H9 (cell line): ENCODE data around the gene IL5RA. TPM values are rescaled to one million over a fixed set of nuclear protein-coding genes. Genes with fewer than 3 reads are reported as not detected.

ENCODE experiments used
- DNase-seq: peaks from one replicate; pipeline ENCODE4 v3.0.0-alpha.2; 2017
- H2AFZ ChIP-seq: one replicate; pipeline ENCODE4 v1.6.1; 2013; ENCODE audit warnings: mild to moderate bottlenecking, low read length, control low read depth, moderate library complexity
- H2AK5ac ChIP-seq: 2 replicates; pipeline ENCODE4 v1.6.1; 2013; ENCODE audit warnings: low read length, control low read depth, mixed read lengths; ENCODE audit not compliant: insufficient read length
- H2BK120ac ChIP-seq: one replicate; pipeline ENCODE4 v1.6.1; 2013; ENCODE audit warnings: low read depth, mild to moderate bottlenecking, low read length, control low read depth, inconsistent platforms; ENCODE audit not compliant: poor library complexity, severe bottlenecking
- H2BK12ac ChIP-seq: 2 replicates; pipeline ENCODE4 v1.6.1; 2013; ENCODE audit warnings: low read length, control low read depth, mixed read lengths, low read depth; ENCODE audit not compliant: insufficient read length
- H2BK15ac ChIP-seq: 2 replicates; pipeline ENCODE4 v1.6.1; 2013; ENCODE audit warnings: low read depth, low read length, control low read depth
- H2BK20ac ChIP-seq: one replicate; pipeline ENCODE4 v1.6.1; 2013; ENCODE audit warnings: low read depth, mild to moderate bottlenecking, low read length, control low read depth, inconsistent platforms; ENCODE audit not compliant: poor library complexity, severe bottlenecking
- H2BK5ac ChIP-seq: 2 replicates; pipeline ENCODE4 v1.6.1; 2013; ENCODE audit warnings: low read length, control low read depth, mixed read lengths; ENCODE audit not compliant: insufficient read length
- H3K14ac ChIP-seq: 2 replicates; pipeline ENCODE4 v1.6.1; 2013; ENCODE audit warnings: low read length, control low read depth; ENCODE audit not compliant: insufficient read depth
- H3K18ac ChIP-seq: 2 replicates; pipeline ENCODE4 v1.6.1; 2013; ENCODE audit warnings: low read depth, mild to moderate bottlenecking, mixed read lengths, low read length, control low read depth; ENCODE audit not compliant: insufficient read length
- H3K23ac ChIP-seq: 2 replicates; pipeline ENCODE4 v1.6.1; 2013; ENCODE audit warnings: low read length, control low read depth, mixed read lengths, low read depth; ENCODE audit not compliant: insufficient read length
- H3K23me2 ChIP-seq: 2 replicates; pipeline ENCODE4 v1.6.1; 2013; ENCODE audit warnings: low read depth, mild to moderate bottlenecking, mixed read lengths, low read length, control low read depth; ENCODE audit not compliant: insufficient read length, poor library complexity, severe bottlenecking
- H3K27ac ChIP-seq: 2 replicates; pipeline ENCODE4 v1.5.1; 2013; ENCODE audit warnings: low read length, control low read depth, mixed read lengths, low read depth; ENCODE audit not compliant: insufficient read length
- H3K27me3 ChIP-seq: 2 replicates; pipeline ENCODE4 v1.6.1; 2013; ENCODE audit warnings: low read length, control low read depth, inconsistent platforms; ENCODE audit not compliant: insufficient read depth
- H3K4ac ChIP-seq: 2 replicates; pipeline ENCODE4 v1.6.1; 2013; ENCODE audit warnings: low read depth, mild to moderate bottlenecking, control low read depth, inconsistent platforms, low read length, moderate library complexity
- H3K4me1 ChIP-seq: 2 replicates; pipeline ENCODE4 v1.6.1; 2013; ENCODE audit warnings: low read length, control low read depth, inconsistent platforms; ENCODE audit not compliant: insufficient read depth
- H3K4me2 ChIP-seq: 2 replicates; pipeline ENCODE4 v1.6.1; 2013; ENCODE audit warnings: low read length, control low read depth, mixed read lengths; ENCODE audit not compliant: insufficient read length, insufficient read depth
- H3K56ac ChIP-seq: 2 replicates; pipeline ENCODE4 v1.6.1; 2013; ENCODE audit warnings: low read depth, mild to moderate bottlenecking, mixed read lengths, low read length, control low read depth; ENCODE audit not compliant: insufficient read length
- H3K79me1 ChIP-seq: 2 replicates; pipeline ENCODE4 v1.6.1; 2013; ENCODE audit warnings: low read depth, mild to moderate bottlenecking, moderate library complexity, low read length, control low read depth, inconsistent platforms; ENCODE audit not compliant: insufficient read depth, poor library complexity, severe bottlenecking
- H3K79me2 ChIP-seq: 2 replicates; pipeline ENCODE4 v1.6.1; 2013; ENCODE audit warnings: low read length, control low read depth, inconsistent platforms; ENCODE audit not compliant: insufficient read depth
- H3K9ac ChIP-seq: 2 replicates; pipeline ENCODE4 v1.6.1; 2013; ENCODE audit warnings: low read length, control low read depth, mixed read lengths; ENCODE audit not compliant: insufficient read length; ENCODE audit errors: extremely low read depth
- H3K9me3 ChIP-seq: one replicate; pipeline ENCODE4 v1.6.1; 2013; ENCODE audit warnings: low read depth, low read length, inconsistent platforms; ENCODE audit not compliant: control insufficient read depth
- H3T11ph ChIP-seq: one replicate; pipeline ENCODE4 v1.6.1; 2013; ENCODE audit warnings: mild to moderate bottlenecking, low read length, control low read depth, inconsistent platforms
- H4K20me1 ChIP-seq: one replicate; pipeline ENCODE4 v1.6.1; 2013; ENCODE audit not compliant: control insufficient read depth, insufficient read length, insufficient read depth
- H4K5ac ChIP-seq: 2 replicates; pipeline ENCODE4 v1.6.1; 2013; ENCODE audit warnings: low read depth, mild to moderate bottlenecking, mixed read lengths, low read length, control low read depth; ENCODE audit not compliant: insufficient read length
- H4K8ac ChIP-seq: replicated peaks from 2 replicates; pipeline ENCODE4 v1.6.1; 2013; ENCODE audit warnings: low read length, control low read depth, mixed read lengths, low read depth; ENCODE audit not compliant: insufficient read length
- H4K91ac ChIP-seq: 2 replicates; pipeline ENCODE4 v1.6.1; 2013; ENCODE audit warnings: low read depth, mild to moderate bottlenecking, moderate library complexity, mixed read lengths, low read length, control low read depth; ENCODE audit not compliant: insufficient read length
- H3K27ac Mint-ChIP-seq, 3 experiments: 2 replicates in 2 of 3; 3 replicates in 1 of 3; pipeline ENCODE4 v1.8.0; 2020 to 2021; ENCODE audit warnings: mixed read lengths in 3 of 3, mild to moderate bottlenecking in 1 of 3, moderate library complexity in 1 of 3
- H3K27me3 Mint-ChIP-seq: 2 replicates; pipeline ENCODE4 v1.8.0; 2021; ENCODE audit warnings: low read depth, mild to moderate bottlenecking, moderate library complexity, mixed read lengths
- H3K36me3 Mint-ChIP-seq, 3 experiments: 2 replicates in 2 of 3; 3 replicates in 1 of 3; pipeline ENCODE4 v1.8.0; 2020 to 2021; ENCODE audit warnings: low read depth in 3 of 3, mixed read lengths in 3 of 3; ENCODE audit not compliant: insufficient read depth in 1 of 3
- H3K4me1 Mint-ChIP-seq, 2 experiments: 2 replicates each; pipeline ENCODE4 v1.8.0; 2020; ENCODE audit warnings: mixed read lengths in 2 of 2
- H3K4me3 Mint-ChIP-seq, 2 experiments: 2 replicates in 1 of 2; 3 replicates in 1 of 2; pipeline ENCODE4 v1.8.0; 2020 to 2021; ENCODE audit warnings: mild to moderate bottlenecking in 2 of 2, mixed read lengths in 2 of 2, moderate library complexity in 1 of 2
- H3K9me3 Mint-ChIP-seq, 2 experiments: 2 replicates in 1 of 2; 3 replicates in 1 of 2; pipeline ENCODE4 v1.8.0; 2020; ENCODE audit warnings: mild to moderate bottlenecking in 2 of 2, mixed read lengths in 2 of 2, moderate library complexity in 1 of 2
- CTCF ChIP-seq: fragments of 200-600 bp; sonication (generic); conservative IDR thresholded peaks from 3 replicates; pipeline ENCODE4 v1.8.0; 2021; ENCODE audit warnings: antibody characterized with exemption, mild to moderate bottlenecking
- WGBS: extraction: QIAGEN DNeasy Blood & Tissue Kit; methylation state at CpG from one replicate; pipeline ENCODE4 v1.1.7; 2013; ENCODE audit warnings: missing lambda C conversion rate, low lambda C conversion rate, mixed read lengths; ENCODE audit not compliant: insufficient read length; ENCODE audit errors: extremely low coverage; 5-methylcytosine and 5-hydroxymethylcytosine counted together
- total RNA-seq: library from RNA; stranded (reverse); gene quantifications from 2 replicates; pipeline ENCODE4 v1.2.1, GENCODE V29; 2021

The IL5RA gene
- total RNA-seq, 1 experiment from 2014 or later, result not detected

GRCh38 chr3:3087716-3088465 is 22.3 kb downstream of the IL5RA start:
- Histone ChIP-seq H3K4me1 (no peaks in the 10 kb centered on the region), H3K9ac (no peak overlapping the region), H3K23ac (no peak overlapping the region), H3K14ac (no peak overlapping the region), H2BK15ac (no peak overlapping the region), H2AK5ac (no peak overlapping the region), H3K27ac (no peak overlapping the region), H2BK120ac (no peak overlapping the region), H3K4ac (no peak overlapping the region), H3T11ph (no peak overlapping the region), H3K4me2 (no peak overlapping the region), H3K56ac (no peak overlapping the region), H3K9me3 (no peaks in the 10 kb centered on the region), H3K18ac (no peak overlapping the region), H2BK5ac (no peak overlapping the region), H4K91ac (no peak overlapping the region), H3K79me1 (no peaks in the 10 kb centered on the region), H3K79me2 (no peaks in the 10 kb centered on the region), H4K5ac (no peak overlapping the region), H2AFZ (no peak overlapping the region), H2BK12ac (no peak overlapping the region), H4K20me1 (no peaks in the 10 kb centered on the region), H3K23me2 (no peaks in the 10 kb centered on the region), H3K27me3 (no peaks in the 10 kb centered on the region), H4K8ac (no peak overlapping the region), H2BK20ac (no peak overlapping the region)
- no CpG with 5 or more reads among the region's 7 CpGs for WGBS
- TF ChIP-seq CTCF, result no peak
- Mint-ChIP-seq H3K36me3 (no peaks in the 10 kb centered on the region), H3K4me1 (peaks cover 3 to 4% of the 10 kb centered on the region in 2 experiments), H3K27ac (no peak overlapping the region), H3K27me3 (no peaks in the 10 kb centered on the region; the same call in 1 of the 2 replicates), H3K4me3 (no peak overlapping the region), H3K9me3 (no peaks in the 10 kb centered on the region; a peak in 1 of 5 replicates)
- no peak for DNase-seq
